Skeletal muscle satellite cell (primary cell): ENCODE results near the gene MARK3. TPM values are rescaled to one million over a fixed set of nuclear protein-coding genes. Genes with fewer than 3 reads are reported as not detected.

Source experiments
- small RNA-seq: library from RNA; depleted of rRNA; stranded (forward); fragments of <200 nt; gene quantifications from one replicate; pipeline ENCODE3, GENCODE V24; 2012

Gene MARK3

Small RNA genes lying within 50 kb of the gene (small RNA-seq; reads per million reads assigned to genes)
- gene RNU7-160P (not detected), gene SNORA28 (1,527 reads per million, percentile 99 among the genes with 10 or more reads in this experiment)
